ENCODE data around the gene UVRAG. TPM values are rescaled to one million over a fixed set of nuclear protein-coding genes. Genes with fewer than 3 reads are reported as not detected.
"Not testable (repeated sequence)": the region's sequence is repeated elsewhere in the genome, so short reads cannot be mapped to it uniquely, and the experiment has no call there.

Gene UVRAG
- total RNA-seq, 1 experiment from 2014 or later: 29.5 TPM

GRCh38 chr11:76060475-76061036 is 245.5 kb downstream of the UVRAG start:
- H3K9me3 ChIP-seq (ENCODE audit: control insufficient read depth, insufficient read depth, low read depth, low read length); BruUV-seq (replicated peaks); POLR2A ChIA-PET; H3K27ac ChIP-seq (ENCODE audit: low read length); intact Hi-C loops (cut with micrococcal nuclease; ENCODE audit: unreplicated experiment); ATAC-seq; H3K4me3 ChIP-seq (ENCODE audit: low read depth in 2 of 2, low read length in 2 of 2); H3K36me3 ChIP-seq (ENCODE audit: control insufficient read depth, insufficient read depth, low read length); H3K4me1 ChIP-seq (ENCODE audit: control insufficient read depth, insufficient read depth, low read length); CTCF ChIA-PET; DNase-seq (ENCODE audit: low read depth, low spot score); H3K27me3 ChIP-seq (ENCODE audit: control insufficient read depth, insufficient read depth, low read length): not testable (repeated sequence)
- in situ Hi-C loops (cut with HindIII; ENCODE audit: low pct_unique_long_range_greater_than_20kb, low sequenced_read_pairs): loop anchor here (5.0 kb wide), 1 partner anchor 63 kb away; no protein-coding TSS in a partner anchor

- Histone ChIP-seq H3K9me3 (ENCODE audit: control insufficient read depth, insufficient read depth, low read depth, low read length) (no peaks in the 10 kb centered on the region), H3K4me3 (ENCODE audit: low read depth in 2 of 2, low read length in 2 of 2) (no peak overlapping the region), H3K27me3 (ENCODE audit: control insufficient read depth, insufficient read depth, low read length) (no peaks in the 10 kb centered on the region), H3K4me1 (ENCODE audit: control insufficient read depth, insufficient read depth, low read length) (no peaks in the 10 kb centered on the region), H3K27ac (ENCODE audit: low read length) (no peak overlapping the region), H3K36me3 (ENCODE audit: control insufficient read depth, insufficient read depth, low read length) (no peaks in the 10 kb centered on the region)
- DNase-seq (ENCODE audit: low read depth, low spot score): no peak
- ATAC-seq: no peak
- ChIA-PET POLR2A (no interaction called here), CTCF (no interaction called here)
- intact Hi-C loops (cut with micrococcal nuclease; ENCODE audit: unreplicated experiment): no loop called here
- in situ Hi-C loops (cut with HindIII; ENCODE audit: low pct_unique_long_range_greater_than_20kb, low sequenced_read_pairs): loop anchor here (5.0 kb wide), 1 partner anchor 65 kb away; no protein-coding TSS in a partner anchor
- TF ChIP-seq CTCF (IDR thresholded peaks at IDR 0.05) (no peak), TCF7L2 (IDR thresholded peaks at IDR 0.05; ENCODE audit: low read depth, low read length) (no peak), SIN3A (IDR thresholded peaks at IDR 0.05; ENCODE audit: borderline replicate concordance, insufficient read depth, low read depth, low read length) (no peak), POLR2AphosphoS5 (IDR thresholded peaks at IDR 0.05; ENCODE audit: low read depth, low read length) (no peak), REST (IDR thresholded peaks at IDR 0.05; ENCODE audit: insufficient read depth in 1 of 2, low read depth in 2 of 2, low read length in 1 of 2) (no peak)
- BruUV-seq (replicated peaks): no TSS peak
Measured at GRCh38 chr11:76062733-76063132, 247.7 kb downstream of the UVRAG start.

GRCh38 chr11:76064192-76064591 is 249.2 kb downstream of the UVRAG start:
- H3K4me3 ChIP-seq (ENCODE audit: low read depth in 2 of 2, low read length in 2 of 2): no peak overlapping the region
- in situ Hi-C loops (cut with HindIII; ENCODE audit: low pct_unique_long_range_greater_than_20kb, low sequenced_read_pairs) (loop anchor here (5.0 kb wide), 1 partner anchor 67 kb away; no protein-coding TSS in a partner anchor), intact Hi-C loops (cut with micrococcal nuclease; ENCODE audit: unreplicated experiment) (no loop called here)
- TF ChIP-seq SIN3A (IDR thresholded peaks at IDR 0.05; ENCODE audit: borderline replicate concordance, insufficient read depth, low read depth, low read length) (no peak), TCF7L2 (IDR thresholded peaks at IDR 0.05; ENCODE audit: low read depth, low read length) (no peak), CTCF (IDR thresholded peaks at IDR 0.05) (no peak), POLR2AphosphoS5 (IDR thresholded peaks at IDR 0.05; ENCODE audit: low read depth, low read length) (no peak), REST (IDR thresholded peaks at IDR 0.05; ENCODE audit: insufficient read depth in 1 of 2, low read depth in 2 of 2, low read length in 1 of 2) (no peak)
- no peaks in the 10 kb centered on the region for H3K27me3 ChIP-seq (ENCODE audit: control insufficient read depth, insufficient read depth, low read length)
- BruUV-seq (replicated peaks): no TSS peak
- ChIA-PET POLR2A (no interaction called here), CTCF (no interaction called here)
- H3K4me1 ChIP-seq (ENCODE audit: control insufficient read depth, insufficient read depth, low read length): no peaks in the 10 kb centered on the region
- no peak for ATAC-seq
- no peaks in the 10 kb centered on the region for H3K36me3 ChIP-seq (ENCODE audit: control insufficient read depth, insufficient read depth, low read length)
- H3K27ac ChIP-seq (ENCODE audit: low read length): no peak overlapping the region
- DNase-seq (ENCODE audit: low read depth, low spot score): no peak
- no peaks in the 10 kb centered on the region for H3K9me3 ChIP-seq (ENCODE audit: control insufficient read depth, insufficient read depth, low read depth, low read length)

Measured in Panc1 (cell line).